Renal pelvis (tissue), 4 donors: Measurements from ENCODE around the gene CTSF. TPM values are rescaled to one million over a fixed set of nuclear protein-coding genes. Genes with fewer than 3 reads are reported as not detected.
"Not testable (repeated sequence)": the region's sequence is repeated elsewhere in the genome, so short reads cannot be mapped to it uniquely, and the experiment has no call there.

Experiments
- DNase-seq: peaks from one replicate; pipeline ENCODE4 v3.0.0-alpha.2; 2013
- polyA plus RNA-seq, 3 donors: library from polyadenylated mRNA; unstranded; fragments of 120-200 nt; gene quantifications; one replicate each; pipeline ENCODE4 v1.2.1, GENCODE V29; 2013; ENCODE audit not compliant: insufficient read length in 3 of 3

Gene CTSF
- polyA plus RNA-seq, 3 donors: 83.8 to 108 (median 93.4) TPM

DNA sequence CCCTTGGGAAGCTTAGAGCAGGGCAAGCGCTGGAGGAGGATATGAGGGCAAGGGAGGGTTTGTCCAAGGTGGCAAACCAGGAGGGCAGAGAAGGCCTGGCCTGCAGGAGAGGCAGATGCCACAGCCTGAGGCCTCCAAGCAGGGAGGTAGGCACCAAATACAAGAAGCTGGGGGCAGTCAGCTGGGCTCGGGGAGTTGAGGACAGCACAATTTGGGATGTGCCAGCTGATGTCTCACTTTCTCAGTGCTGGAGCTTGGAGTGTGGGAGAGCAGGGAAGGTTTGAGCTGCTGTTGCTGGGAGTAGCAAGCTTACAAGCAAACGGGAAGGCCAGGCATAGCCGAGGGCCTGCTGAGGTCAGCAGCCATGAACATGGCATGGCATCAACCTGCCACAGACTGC lies 26.5 kb downstream of the CTSF start:
- DNase-seq: no peak

- not testable (repeated sequence) for DNase-seq
Measured at GRCh38 chr11:66540598-66540997, 27.8 kb downstream of the CTSF start.

- no peak for DNase-seq
Measured at GRCh38 chr11:66539870-66540213, 28.6 kb downstream of the CTSF start.

GRCh38 chr11:66539170-66539869 lies 29.1 kb downstream of the CTSF start:
- DNase-seq: no peak

- no peak for DNase-seq
Measured at GRCh38 chr11:66532784-66533183, 35.6 kb downstream of the CTSF start.

- no peak for DNase-seq
Measured at GRCh38 chr11:66531841-66532240, 36.6 kb downstream of the CTSF start.

GRCh38 chr11:66530927-66531709 lies 37.3 kb downstream of the CTSF start:
- no peak for DNase-seq

DNA sequence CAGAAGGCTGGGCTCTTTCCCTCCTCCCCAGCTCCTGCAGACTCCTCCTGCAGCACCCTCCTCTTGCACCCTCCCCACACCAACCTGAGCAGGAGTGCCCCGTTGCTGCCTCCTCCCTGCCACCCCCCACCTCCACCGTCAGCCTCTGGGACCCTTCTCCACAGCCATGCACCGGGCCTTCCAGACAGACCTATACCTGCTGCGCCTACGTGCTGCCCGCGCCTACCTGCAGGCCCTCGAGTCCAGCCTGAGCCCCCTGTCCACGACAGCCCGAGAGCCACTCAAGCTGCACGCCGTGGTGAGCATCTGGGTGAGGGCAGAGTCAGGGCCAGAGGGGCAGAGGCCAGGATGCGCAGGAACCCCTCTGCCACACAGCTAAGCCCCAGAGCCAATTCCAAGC lies 38.8 kb downstream of the CTSF start:
- DNase-seq: no peak

DNA sequence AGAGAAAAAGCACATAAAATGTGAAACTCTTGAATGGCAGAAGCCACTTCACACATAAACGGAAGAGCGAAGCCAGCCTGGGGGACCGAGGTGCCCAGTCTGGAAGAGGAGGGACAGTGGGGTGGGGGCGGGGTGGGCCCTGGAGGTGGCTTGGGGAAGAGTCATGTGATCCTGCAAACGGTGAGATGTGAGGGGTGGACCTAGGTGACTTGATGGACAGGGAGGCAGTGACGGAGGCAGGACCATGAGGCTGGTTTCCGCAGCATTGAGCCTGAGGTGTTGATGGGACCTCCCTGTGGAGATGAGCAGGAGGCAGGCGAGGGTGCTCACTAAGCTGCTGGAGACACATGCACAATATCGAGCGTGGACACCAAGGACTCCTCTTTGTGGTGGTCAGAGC lies 39.3 kb downstream of the CTSF start:
- no peak for DNase-seq

DNA sequence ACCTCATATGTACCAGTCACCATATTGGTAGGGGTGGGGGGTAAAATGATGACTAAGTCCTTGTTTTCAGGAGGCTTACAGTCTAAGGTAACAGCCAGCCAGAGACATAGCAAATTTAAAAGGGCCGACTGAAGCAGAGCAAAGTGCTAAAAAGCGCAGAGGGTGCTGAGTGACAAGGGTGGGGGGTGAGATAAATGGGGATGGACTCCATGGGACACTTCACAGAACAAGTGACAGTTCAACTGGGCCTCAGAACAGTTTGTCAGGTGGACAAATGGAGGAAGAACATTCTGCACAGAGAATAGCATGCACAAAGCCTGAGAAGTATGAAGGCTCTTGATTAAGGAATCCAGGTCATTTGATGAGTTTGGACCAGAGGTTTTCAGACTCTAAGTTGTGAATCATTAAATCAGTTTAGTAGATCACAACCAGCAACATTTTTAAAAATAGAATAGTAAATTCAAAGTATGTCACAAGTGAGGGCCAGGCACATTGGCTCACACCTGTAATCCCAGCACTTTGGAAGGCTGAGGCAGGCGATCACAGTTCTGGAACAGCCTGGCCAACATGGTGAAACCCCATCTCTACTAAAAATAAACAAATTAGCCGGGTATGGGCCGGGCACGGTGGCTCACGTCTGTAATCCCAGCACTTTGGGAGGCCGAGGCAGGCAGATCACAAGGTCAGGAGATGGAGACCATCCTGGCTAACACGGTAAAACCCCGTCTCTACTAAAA lies 43.9 kb downstream of the CTSF start:
- DNase-seq: no peak

DNA sequence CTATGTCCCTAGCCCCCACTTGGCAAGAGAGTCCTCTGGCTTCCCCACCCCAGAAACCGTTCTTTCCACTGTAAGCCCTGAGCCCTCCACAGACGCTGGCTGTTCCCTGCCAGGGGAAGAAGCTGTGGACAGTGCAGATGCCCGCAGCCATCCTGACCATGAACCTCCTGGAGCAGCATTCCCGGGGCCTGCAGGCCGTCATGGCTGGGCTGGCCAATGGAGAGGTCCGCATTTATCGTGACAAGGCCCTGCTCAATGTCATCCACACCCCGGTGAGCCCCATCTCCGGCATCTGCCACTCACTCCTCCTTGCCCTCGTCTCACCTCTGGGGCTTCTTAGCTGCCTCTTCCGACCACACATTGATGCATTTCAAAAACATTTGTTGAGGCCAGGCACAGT lies 44.8 kb downstream of the CTSF start:
- no peak for DNase-seq

Other genes starting within 250 kb of the CTSF start
- 1 to 10 TPM; 2.4 to 3.5 (median 3.0) TPM for gene RIN1, start 232.2 kb downstream of the CTSF start, polyA plus RNA-seq
- 10 to 100 TPM; 36.3 to 39.3 (median 38.6) TPM for gene BRMS1, start 223.5 kb downstream of the CTSF start, polyA plus RNA-seq
- 10 to 100 TPM; 52.6 to 58.7 (median 56.2) TPM for gene B4GAT1, start 221.0 kb downstream of the CTSF start, polyA plus RNA-seq
- gene SLC29A2, start 196.8 kb downstream of the CTSF start, polyA plus RNA-seq: 10 to 100 TPM; 22.9 to 27.8 (median 26.7) TPM
- gene NPAS4, start 147.6 kb downstream of the CTSF start, polyA plus RNA-seq: under 1 TPM; 0.10 to 0.35 (median 0.13) TPM
- gene MRPL11, start 129.8 kb downstream of the CTSF start, polyA plus RNA-seq: 10 to 100 TPM; 65.9 to 89.6 (median 85.9) TPM
- gene PELI3, start 101.7 kb downstream of the CTSF start, polyA plus RNA-seq: 1 to 10 TPM; 5.9 to 7.0 (median 6.2) TPM
- gene DPP3, start 88.2 kb downstream of the CTSF start, polyA plus RNA-seq: 10 to 100 TPM; 26.2 to 29.4 (median 27.5) TPM
- gene BBS1, start 58.0 kb downstream of the CTSF start, polyA plus RNA-seq: 100 to 1,000 TPM in 1 of 3 donors, 10 to 100 TPM in 2; 69.6 to 103 (median 93.6) TPM
- gene ZDHHC24, start 22.6 kb downstream of the CTSF start, polyA plus RNA-seq: 10 to 100 TPM; 10.3 to 11.3 (median 10.4) TPM
- gene ACTN3, start 21.7 kb downstream of the CTSF start, polyA plus RNA-seq: under 1 TPM; 0.32 to 0.67 (median 0.43) TPM
- gene CCDC87, start 24.5 kb upstream of the CTSF start, polyA plus RNA-seq: under 1 TPM; 0.31 to 0.37 (median 0.36) TPM
- 10 to 100 TPM; 57.6 to 74.5 (median 69.1) TPM for gene CCS, start 24.6 kb upstream of the CTSF start, polyA plus RNA-seq
- 10 to 100 TPM; 77.2 to 97.2 (median 92.4) TPM for gene RBM14, start 48.0 kb upstream of the CTSF start, polyA plus RNA-seq
- 100 to 1,000 TPM; 251 to 282 (median 270) TPM for gene RBM4, start 70.1 kb upstream of the CTSF start, polyA plus RNA-seq
- gene RBM4B, start 109.3 kb upstream of the CTSF start, polyA plus RNA-seq: 10 to 100 TPM; 60.9 to 80.4 (median 76.6) TPM
- gene SPTBN2, start 160.6 kb upstream of the CTSF start, polyA plus RNA-seq: 10 to 100 TPM; 52.7 to 71.6 (median 56.2) TPM